K562 (cell line): ENCODE data around the gene PA2G4. TPM values are rescaled to one million over a fixed set of nuclear protein-coding genes. Genes with fewer than 3 reads are reported as not detected.

Experiments used
- ARID4B ChIP-seq: sonication (generic); formaldehyde crosslinking; IDR thresholded peaks from 2 replicates; pipeline ENCODE4 v1.8.0; 2022; ENCODE audit warnings: mild to moderate bottlenecking, missing genetic modification reagents
- BCLAF1 ChIP-seq, 2 experiments: fragments of 450-650 bp in 1 of 2; IDR thresholded peaks; 2 replicates each; pipeline ENCODE4 v1.6.1; 2011 to 2017; ENCODE audit warnings: low read depth in 2 of 2, antibody characterized with exemption in 1 of 2, borderline replicate concordance in 1 of 2, low read length in 1 of 2, mild to moderate bottlenecking in 1 of 2, mixed read lengths in 1 of 2; ENCODE audit not compliant: control insufficient read depth in 1 of 2
- CBX2 ChIP-seq: fragments of 200-600 bp; sonication (generic); IDR thresholded peaks from one replicate; pipeline ENCODE4 v1.6.1; 2012; ENCODE audit warnings: mild to moderate bottlenecking, low read length, inconsistent platforms; ENCODE audit not compliant: insufficient read depth, poor library complexity, severe bottlenecking
- FOXA1 ChIP-seq: fragments of 450-650 bp; IDR thresholded peaks from 2 replicates; pipeline ENCODE4 v1.6.1; 2016; ENCODE audit warnings: mild to moderate bottlenecking, borderline replicate concordance
- HDAC8 ChIP-seq: fragments of 450-650 bp; IDR thresholded peaks from 2 replicates; pipeline ENCODE4 v1.6.1; 2016; ENCODE audit warnings: mild to moderate bottlenecking, missing genetic modification characterization, moderate library complexity, missing compliant biosample characterization
- KLF1 ChIP-seq: fragments of 450-650 bp; IDR thresholded peaks from 2 replicates; pipeline ENCODE4 v1.6.1; 2016; ENCODE audit warnings: missing genetic modification characterization, missing compliant biosample characterization
- MAFF ChIP-seq: IDR thresholded peaks from 2 replicates; pipeline ENCODE4 v1.6.1; 2012; ENCODE audit warnings: low read length, improper control_type of control experiment
- PATZ1 ChIP-seq: fragments of 250-450 bp; sonication (Bioruptor Pico); IDR thresholded peaks from 2 replicates; pipeline ENCODE4 v1.5.0; 2020; ENCODE audit warnings: mild to moderate bottlenecking, borderline replicate concordance
- RB1 ChIP-seq: fragments of 450-650 bp; IDR thresholded peaks from 2 replicates; pipeline ENCODE4 v1.6.1; 2017; ENCODE audit warnings: low read depth, mild to moderate bottlenecking
- RFX7 ChIP-seq: fragments of 250-450 bp; sonication (Bioruptor Pico); IDR thresholded peaks from 2 replicates; pipeline ENCODE4 v1.5.1; 2021; ENCODE audit warnings: mild to moderate bottlenecking
- SMAD4 ChIP-seq: fragments of 250-450 bp; sonication (Bioruptor Pico); conservative IDR thresholded peaks from 2 replicates; pipeline ENCODE4 v1.8.0; 2021; ENCODE audit warnings: inconsistent platforms, mild to moderate bottlenecking, moderate library complexity
- SPI1 ChIP-seq: IDR thresholded peaks from 2 replicates; pipeline ENCODE4 v1.6.1; 2011; ENCODE audit warnings: low read depth, low read length, control low read depth, borderline replicate concordance
- TCF3 ChIP-seq: sonication (generic); formaldehyde crosslinking; IDR thresholded peaks from 2 replicates; pipeline ENCODE4 v1.4.0; 2020; ENCODE audit warnings: mild to moderate bottlenecking, missing genetic modification reagents
- XRCC3 ChIP-seq: fragments of 450-650 bp; IDR thresholded peaks from 2 replicates; pipeline ENCODE4 v1.6.1; 2017; ENCODE audit warnings: mild to moderate bottlenecking, moderate library complexity
- ZNF184 ChIP-seq: sonication (generic); formaldehyde crosslinking; IDR thresholded peaks from 2 replicates; pipeline ENCODE4 v1.5.0; 2020; ENCODE audit warnings: missing genetic modification reagents
- ZNF384 ChIP-seq: IDR thresholded peaks from 2 replicates; pipeline ENCODE4 v1.6.1; 2012; ENCODE audit warnings: low read depth, low read length, improper control_type of control experiment
- ZNF431 ChIP-seq: sonication (generic); formaldehyde crosslinking; IDR thresholded peaks from 2 replicates; pipeline ENCODE4 v1.8.0; 2022; ENCODE audit warnings: mild to moderate bottlenecking, missing genetic modification reagents
- ZNF707 ChIP-seq: fragments of 250-450 bp; sonication (Bioruptor Pico); conservative IDR thresholded peaks from 2 replicates; pipeline ENCODE4 v1.8.0; 2022; ENCODE audit warnings: inconsistent platforms, mild to moderate bottlenecking, moderate library complexity
- polyA plus RNA-seq, 8 experiments: library from polyadenylated mRNA; depleted of rRNA in 4 of 8; stranded (reverse) in 5 of 8; unstranded in 3 of 8; fragments of >200 nt; fragmentation: Nextera tagmentation in 2 of 8; fragmentation: Illumina TruSeq in 1 of 8; extraction: Ambion mirVana in 2 of 8; extraction: Trizol in 1 of 8; gene quantifications; 2 replicates each; pipeline versions ENCODE4 v1.2.1 to v1.2.3, GENCODE V29; 2011 to 2014; ENCODE audit warnings: inconsistent platforms in 1 of 8, missing spikeins in 1 of 8
- total RNA-seq, 7 experiments: library from RNA; depleted of rRNA in 6 of 7; stranded (reverse); fragments of >200 nt in 6 of 7; fragmentation: Illumina TruSeq in 2 of 7; extraction: Trizol in 2 of 7; gene quantifications; 2 replicates each; pipeline versions ENCODE4 v1.2.1 to v1.2.3, GENCODE V29; 2011 to 2021; ENCODE audit warnings: low replicate concordance in 1 of 7

The PA2G4 gene
- total and polyA plus RNA-seq, 9 of the 15 experiments (the other 6 are each of a cell fraction or from before 2014, with no cell fraction given) = 230 to 925 (median 638) TPM

GRCh38 chr12:56157201-56158028, 53.1 kb downstream of the PA2G4 start (continued):
- TF ChIP-seq MAFF (no peak), FOXA1 (no peak), XRCC3 (no peak), PATZ1 (no peak), TCF3 (CRISPR knock-in tag) (no peak), SMAD4 (0 out of 2 replicates have a peak, but pooled peaks have one; percentile 54), ZNF384 (peak; percentile 95), SPI1 (peak; percentile 74; the same call in 1 of the 2 replicates), HDAC8 (tag) (0 out of 2 replicates have a peak, but pooled peaks have one; percentile 35), ARID4B (CRISPR knock-in tag) (no peak), ZNF184 (CRISPR knock-in tag) (no peak), KLF1 (no peak), CBX2 (no peak), ZNF431 (CRISPR knock-in tag) (no peak), BCLAF1 (IDR thresholded peaks at IDR 0.05; ENCODE audit: borderline replicate concordance in 1 of 2, control insufficient read depth in 1 of 2, low read depth in 2 of 2, low read length in 1 of 2) (no peak), RB1 (no peak), ZNF707 (CRISPR knock-in tag) (no peak), RFX7 (no peak)
